CD1c-positive myeloid dendritic cell (primary cell): ENCODE measurements around the gene KLHL29.

Experiments
- DNase-seq: peaks from one replicate; pipeline ENCODE4 v3.0.0-alpha.2; 2016; ENCODE audit errors: extremely low spot score

The KLHL29 gene

GRCh38 chr2:23550553-23550952, 165.6 kb downstream of the KLHL29 start:
- DNase-seq = no peak

- DNase-seq = no peak
Observed at GRCh38 chr2:23551875-23552274, 166.9 kb downstream of the KLHL29 start.

GRCh38 chr2:23553561-23553960, 168.6 kb downstream of the KLHL29 start:
- no peak for DNase-seq

- no peak for DNase-seq
Observed at GRCh38 chr2:23554054-23554697, 169.2 kb downstream of the KLHL29 start.

- DNase-seq = no peak
Observed at GRCh38 chr2:23555944-23556343, 171.0 kb downstream of the KLHL29 start.

GRCh38 chr2:23556929-23557328, 171.9 kb downstream of the KLHL29 start:
- no peak for DNase-seq

- no peak for DNase-seq
Observed at GRCh38 chr2:23557455-23557854, 172.5 kb downstream of the KLHL29 start.

GRCh38 chr2:23559561-23560239, 174.7 kb downstream of the KLHL29 start:
- no peak for DNase-seq

- DNase-seq = no peak
Observed at GRCh38 chr2:23561088-23561487, 176.1 kb downstream of the KLHL29 start.

GRCh38 chr2:23561544-23561943, 176.6 kb downstream of the KLHL29 start:
- DNase-seq = no peak

- DNase-seq = no peak
Observed at GRCh38 chr2:23562143-23562542, 177.2 kb downstream of the KLHL29 start.

- no peak for DNase-seq
Observed at GRCh38 chr2:23563151-23563550, 178.2 kb downstream of the KLHL29 start.

GRCh38 chr2:23563673-23564614, 179.0 kb downstream of the KLHL29 start:
- DNase-seq = no peak

- no peak for DNase-seq
Observed at GRCh38 chr2:23564615-23564960, 179.6 kb downstream of the KLHL29 start.

- DNase-seq = no peak
Observed at GRCh38 chr2:23565374-23565773, 180.4 kb downstream of the KLHL29 start.

GRCh38 chr2:23565814-23566213, 180.8 kb downstream of the KLHL29 start:
- DNase-seq = no peak

- DNase-seq = no peak
Observed at GRCh38 chr2:23566241-23567142, 181.5 kb downstream of the KLHL29 start.

GRCh38 chr2:23567161-23567756, 182.3 kb downstream of the KLHL29 start:
- DNase-seq = no peak

- DNase-seq = no peak
Observed at GRCh38 chr2:23568211-23568610, 183.2 kb downstream of the KLHL29 start.

- no peak for DNase-seq
Observed at GRCh38 chr2:23568626-23569190, 183.7 kb downstream of the KLHL29 start.
